Body of pancreas (tissue), 4 donors: ENCODE results near the gene AKAP1. TPM values are rescaled to one million over a fixed set of nuclear protein-coding genes. Genes with fewer than 3 reads are reported as not detected.

Experiments
- ATAC-seq: fragments of 150-250 bp; one replicate; pipeline ENCODE4 v1.9.1; 2016
- DNase-seq, 4 donors: peaks; one replicate each; pipeline ENCODE4 v3.0.0-alpha.2; 2019
- H3K27ac ChIP-seq, 4 donors: fragments of 200-600 bp; sonication (generic); 1 replicate in 3 of 4; 2 replicates in 1 of 4; pipeline versions ENCODE4 v1.5.1 to v1.6.1; 2016 to 2019; ENCODE audit warnings: mild to moderate bottlenecking in 1 of 4, mixed read lengths in 1 of 4, moderate library complexity in 1 of 4
- H3K27me3 ChIP-seq, 2 donors: fragments of 200-600 bp; sonication (generic); one replicate each; pipeline ENCODE4 v1.6.0; 2016; ENCODE audit warnings: mild to moderate bottlenecking in 1 of 2
- H3K36me3 ChIP-seq, 2 donors: fragments of 200-600 bp; sonication (generic); replicated peaks in 1 of 2; 2 replicates each; pipeline ENCODE4 v1.5.1; 2016; ENCODE audit warnings: low read depth in 2 of 2; ENCODE audit not compliant: insufficient read depth in 1 of 2
- H3K4me1 ChIP-seq: fragments of 200-600 bp; sonication (generic); one replicate; pipeline ENCODE4 v1.6.0; 2016
- H3K4me3 ChIP-seq, 2 donors: fragments of 200-600 bp; sonication (generic); 1 replicate in 1 of 2; 2 replicates in 1 of 2; pipeline ENCODE4 v1.5.1; 2016 to 2019
- H3K9me3 ChIP-seq, 3 donors: fragments of 200-600 bp; sonication (generic); 1 replicate in 2 of 3; 2 replicates in 1 of 3; pipeline ENCODE4 v1.5.1; 2016
- POLR2A ChIP-seq, 3 donors: fragments of 450-650 bp; IDR thresholded peaks; one replicate each; pipeline ENCODE4 v1.6.1; 2016; ENCODE audit warnings: antibody characterized with exemption in 3 of 3, mild to moderate bottlenecking in 2 of 3
- WGBS, 2 donors: methylation state at CpG; one replicate each; pipeline ENCODE4 v1.1.5; 2017; 5-methylcytosine and 5-hydroxymethylcytosine counted together
- intact Hi-C: fragments of 100-400 bp; cut with DNase I; formaldehyde crosslinking; loops from one replicate; pipeline ENCODE4 v1.15.1; 2023
- total RNA-seq, 2 donors: library from RNA; depleted of rRNA; stranded (reverse); fragments of >200 nt; gene quantifications; one replicate each; pipeline ENCODE4 v1.1.0, GENCODE V29; 2016
- TF ChIP-seq, protein P1 (sequence below), 7 experiments: fragments of 450-650 bp in 4 of 7; fragments of 200-600 bp in 3 of 7; sonication (generic) in 3 of 7; IDR thresholded peaks; one replicate each; pipeline ENCODE4 v1.5.1; 2016 to 2019; ENCODE audit warnings: antibody characterized with exemption in 7 of 7

AKAP1 gene
- total RNA-seq, 2 donors from 2014 or later = 24.4 to 48.5 TPM

DNA sequence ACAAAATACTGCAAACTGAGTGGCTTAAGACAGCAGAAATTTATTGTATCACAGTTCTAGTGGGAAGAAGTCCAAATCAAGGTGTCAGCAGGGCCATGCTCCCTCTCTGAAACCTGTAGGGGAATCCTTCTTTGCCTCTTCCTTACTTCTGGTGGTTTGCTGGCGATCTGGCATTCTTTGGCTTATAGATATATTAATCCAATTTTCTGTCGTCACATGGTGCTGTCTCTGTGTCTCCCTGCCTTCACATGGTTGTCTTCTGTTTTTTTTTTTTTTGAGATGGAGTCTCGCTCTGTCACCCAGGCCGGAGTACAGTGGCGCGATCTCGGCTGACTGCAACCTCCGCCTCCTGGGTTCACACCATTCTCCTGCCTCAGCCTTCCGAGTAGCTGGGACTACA lies 6.8 kb upstream of the AKAP1 start:
- TF ChIP-seq, protein P1, sequence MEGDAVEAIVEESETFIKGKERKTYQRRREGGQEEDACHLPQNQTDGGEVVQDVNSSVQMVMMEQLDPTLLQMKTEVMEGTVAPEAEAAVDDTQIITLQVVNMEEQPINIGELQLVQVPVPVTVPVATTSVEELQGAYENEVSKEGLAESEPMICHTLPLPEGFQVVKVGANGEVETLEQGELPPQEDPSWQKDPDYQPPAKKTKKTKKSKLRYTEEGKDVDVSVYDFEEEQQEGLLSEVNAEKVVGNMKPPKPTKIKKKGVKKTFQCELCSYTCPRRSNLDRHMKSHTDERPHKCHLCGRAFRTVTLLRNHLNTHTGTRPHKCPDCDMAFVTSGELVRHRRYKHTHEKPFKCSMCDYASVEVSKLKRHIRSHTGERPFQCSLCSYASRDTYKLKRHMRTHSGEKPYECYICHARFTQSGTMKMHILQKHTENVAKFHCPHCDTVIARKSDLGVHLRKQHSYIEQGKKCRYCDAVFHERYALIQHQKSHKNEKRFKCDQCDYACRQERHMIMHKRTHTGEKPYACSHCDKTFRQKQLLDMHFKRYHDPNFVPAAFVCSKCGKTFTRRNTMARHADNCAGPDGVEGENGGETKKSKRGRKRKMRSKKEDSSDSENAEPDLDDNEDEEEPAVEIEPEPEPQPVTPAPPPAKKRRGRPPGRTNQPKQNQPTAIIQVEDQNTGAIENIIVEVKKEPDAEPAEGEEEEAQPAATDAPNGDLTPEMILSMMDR (IDR thresholded peaks at IDR 0.05) = no peak
- TF ChIP-seq POLR2A (IDR thresholded peaks at IDR 0.05) = no peak
- ATAC-seq (no peak), DNase-seq (no peak)
- Histone ChIP-seq H3K4me3 (no peak overlapping the region), H3K36me3 (no peaks in the 10 kb centered on the region), H3K27me3 (no peaks in the 10 kb centered on the region), H3K27ac (no peak overlapping the region), H3K4me1 (no peaks in the 10 kb centered on the region), H3K9me3 (no peaks in the 10 kb centered on the region)
- WGBS, 2 donors = 90 to 93% methylated on average over 9 of the region's 9 CpGs
- intact Hi-C loops = no loop called here

DNA sequence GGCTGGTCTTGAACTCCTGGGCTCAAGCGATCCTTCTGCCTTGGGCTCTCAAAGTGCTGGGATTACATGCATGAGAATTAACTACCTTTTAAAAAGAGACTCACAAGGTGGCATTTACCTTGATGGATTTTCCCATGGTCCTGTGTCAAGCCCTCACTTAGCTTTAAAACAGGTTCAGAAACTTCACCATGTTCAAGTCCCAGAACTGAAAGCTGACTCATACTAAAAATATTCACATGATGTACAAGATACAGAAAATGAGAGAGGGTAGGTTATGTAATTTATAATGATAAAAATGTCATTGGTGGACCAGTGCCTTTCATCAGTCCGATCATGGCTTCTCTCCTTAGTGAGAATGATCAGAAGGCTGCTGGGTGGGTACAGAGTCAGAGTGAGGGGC lies 4.3 kb upstream of the AKAP1 start:
- WGBS, 2 donors = 82 to 85% methylated on average over 2 of the region's 2 CpGs
- TF ChIP-seq, protein P1 (IDR thresholded peaks at IDR 0.05) = no peak
- no peak for TF ChIP-seq POLR2A (IDR thresholded peaks at IDR 0.05)
- H3K4me1 ChIP-seq = peaks cover 5% of the 10 kb centered on the region

DNA sequence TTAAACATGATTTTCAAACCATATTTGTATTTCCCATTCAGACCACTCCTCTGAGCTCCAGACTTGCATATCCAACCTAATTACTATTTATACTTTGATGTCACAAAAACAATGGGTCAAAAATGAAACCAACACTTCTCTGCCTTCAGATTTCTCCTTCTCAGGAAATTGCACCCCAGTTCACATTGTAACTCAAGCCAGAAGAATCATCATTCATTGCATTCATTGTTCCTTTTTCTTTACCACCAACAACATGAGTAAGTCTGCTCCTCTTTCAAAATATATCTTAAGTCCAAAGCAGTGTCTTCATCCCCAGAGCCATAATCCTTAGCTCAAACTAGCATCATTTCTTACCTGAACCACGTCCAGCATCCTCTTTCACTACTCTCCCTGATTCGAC lies 2.6 kb upstream of the AKAP1 start:
- WGBS, 2 donors = 61 to 83% methylated on average over 2 of the region's 2 CpGs
- Histone ChIP-seq H3K36me3 (no peaks in the 10 kb centered on the region), H3K9me3 (no peaks in the 10 kb centered on the region), H3K27me3 (no peaks in the 10 kb centered on the region), H3K4me3 (no peak overlapping the region), H3K27ac (no peak overlapping the region), H3K4me1 (peaks cover 18% of the 10 kb centered on the region)
- DNase-seq (no peak), ATAC-seq (no peak)
- intact Hi-C loops = no loop called here
- TF ChIP-seq, protein P1 (IDR thresholded peaks at IDR 0.05) = no peak
- TF ChIP-seq POLR2A (IDR thresholded peaks at IDR 0.05) = no peak

More for the DNA sequence above, 4.3 kb upstream of the AKAP1 start:
- Histone ChIP-seq H3K27me3 (no peaks in the 10 kb centered on the region), H3K4me3 (no peak overlapping the region), H3K9me3 (no peaks in the 10 kb centered on the region), H3K36me3 (no peaks in the 10 kb centered on the region), H3K27ac (no peak overlapping the region)
- ATAC-seq (no peak), DNase-seq (no peak)
- intact Hi-C loops = no loop called here

DNA sequence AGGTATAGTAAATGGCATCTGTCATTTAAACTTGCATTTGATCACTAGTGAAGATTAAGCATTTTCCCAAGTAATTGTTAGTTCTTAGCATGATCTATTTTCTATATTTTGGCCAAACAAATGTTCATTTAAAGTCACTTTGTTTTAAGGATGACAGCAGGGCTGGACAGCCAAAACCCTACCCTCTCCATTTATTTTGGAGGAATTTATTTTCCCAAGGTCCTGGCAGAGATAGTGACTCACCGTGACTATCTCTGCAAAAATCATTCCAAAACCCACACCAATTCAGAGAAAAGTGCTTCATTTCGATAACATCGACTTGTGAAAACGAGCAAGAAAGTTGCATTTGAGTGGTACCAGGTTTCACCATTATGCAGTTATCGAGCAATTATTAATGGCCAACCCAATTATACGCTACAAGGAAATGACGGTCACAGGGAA lies 665 bp upstream of the AKAP1 start:
- peak; percentile 23 for ATAC-seq
- TF ChIP-seq POLR2A (IDR thresholded peaks at IDR 0.05) = no peak
- TF ChIP-seq, protein P1 (IDR thresholded peaks at IDR 0.05) = no peak

DNA sequence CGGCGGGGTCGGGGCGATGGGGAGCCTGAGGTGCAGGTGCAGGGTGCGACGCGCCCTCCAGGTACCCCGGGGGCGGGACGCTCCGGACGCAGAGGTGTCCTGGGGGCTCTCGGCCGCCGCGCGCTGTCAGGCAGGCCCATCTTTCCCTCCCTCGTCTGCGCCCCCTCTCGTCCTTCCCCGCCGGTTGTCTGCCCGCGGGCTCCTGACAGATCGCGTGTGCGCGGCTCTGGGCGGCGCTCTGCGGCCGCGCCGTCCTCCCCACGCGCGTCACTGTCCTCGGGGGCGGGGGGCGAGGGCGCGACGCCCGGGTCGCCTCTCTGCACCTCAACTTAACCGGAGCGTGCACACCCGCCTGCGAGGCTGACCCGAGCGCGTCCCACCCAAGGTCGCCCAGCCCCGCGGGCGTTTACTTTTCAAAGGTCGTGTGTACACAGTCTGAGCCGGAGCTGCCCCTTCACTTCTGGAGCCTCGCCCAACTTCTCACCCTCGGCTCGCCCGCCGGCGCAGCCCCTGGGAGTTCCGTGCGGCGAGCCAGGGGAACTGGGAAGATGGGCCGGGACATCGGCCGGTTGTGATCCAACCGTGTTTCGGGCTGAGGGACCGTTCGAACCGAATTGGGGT lies 512 bp downstream of the AKAP1 start:
- Histone ChIP-seq H3K36me3 (no peaks in the 10 kb centered on the region), H3K4me1 (peaks cover 49% of the 10 kb centered on the region), H3K4me3 (peak overlapping the region; percentile 26 to 70), H3K27ac (peak overlapping the region; percentile 70 to 94 (median 88)), H3K27me3 (no peaks in the 10 kb centered on the region), H3K9me3 (no peaks in the 10 kb centered on the region)
- intact Hi-C loops = no loop called here
- no peak for TF ChIP-seq POLR2A (IDR thresholded peaks at IDR 0.05)
- 0% methylated on average over 52 of the region's 75 CpGs; no CpG with 5 or more reads in 1 of the 2 donors for WGBS, 2 donors
- DNase-seq (peak; percentile 59 to 71 (median 68)), ATAC-seq (peak; percentile 23)

More for the DNA sequence above, 665 bp upstream of the AKAP1 start:
- Histone ChIP-seq H3K27me3 (no peaks in the 10 kb centered on the region), H3K9me3 (no peaks in the 10 kb centered on the region), H3K36me3 (no peaks in the 10 kb centered on the region), H3K4me1 (peaks cover 37% of the 10 kb centered on the region), H3K4me3 (peak overlapping the region; percentile 19 to 68), H3K27ac (peak overlapping the region; percentile 91 to 95 (median 94))
- WGBS, 2 donors = 0 to 1% methylated on average over 7 of the region's 7 CpGs
- intact Hi-C loops = no loop called here
- DNase-seq = no peak
